Esophagus muscularis mucosa (tissue), 4 donors: ENCODE data around the gene FUT4.

Experiments used
- EP300 ChIP-seq: sonication (generic); formaldehyde crosslinking; IDR thresholded peaks from one replicate; pipeline ENCODE4 v1.6.1; 2017; ENCODE audit warnings: antibody characterized with exemption
- POLR2A ChIP-seq: fragments of 450-650 bp; IDR thresholded peaks from one replicate; pipeline ENCODE4 v1.6.1; 2017; ENCODE audit warnings: antibody characterized with exemption, moderate library complexity, mild to moderate bottlenecking, low read depth
- POLR2AphosphoS5 ChIP-seq, 2 donors: sonication (generic); formaldehyde crosslinking; IDR thresholded peaks; one replicate each; pipeline ENCODE4 v1.6.1; 2017; ENCODE audit warnings: antibody characterized with exemption in 2 of 2
- TF ChIP-seq, protein P1 (sequence below), 3 experiments: fragments of 200-600 bp in 2 of 3; fragments of 450-650 bp in 1 of 3; sonication (generic) in 2 of 3; IDR thresholded peaks; one replicate each; pipeline ENCODE4 v1.5.1; 2017 to 2019; ENCODE audit warnings: antibody characterized with exemption in 3 of 3, mild to moderate bottlenecking in 2 of 3, moderate library complexity in 1 of 3

- TF ChIP-seq, protein P1, sequence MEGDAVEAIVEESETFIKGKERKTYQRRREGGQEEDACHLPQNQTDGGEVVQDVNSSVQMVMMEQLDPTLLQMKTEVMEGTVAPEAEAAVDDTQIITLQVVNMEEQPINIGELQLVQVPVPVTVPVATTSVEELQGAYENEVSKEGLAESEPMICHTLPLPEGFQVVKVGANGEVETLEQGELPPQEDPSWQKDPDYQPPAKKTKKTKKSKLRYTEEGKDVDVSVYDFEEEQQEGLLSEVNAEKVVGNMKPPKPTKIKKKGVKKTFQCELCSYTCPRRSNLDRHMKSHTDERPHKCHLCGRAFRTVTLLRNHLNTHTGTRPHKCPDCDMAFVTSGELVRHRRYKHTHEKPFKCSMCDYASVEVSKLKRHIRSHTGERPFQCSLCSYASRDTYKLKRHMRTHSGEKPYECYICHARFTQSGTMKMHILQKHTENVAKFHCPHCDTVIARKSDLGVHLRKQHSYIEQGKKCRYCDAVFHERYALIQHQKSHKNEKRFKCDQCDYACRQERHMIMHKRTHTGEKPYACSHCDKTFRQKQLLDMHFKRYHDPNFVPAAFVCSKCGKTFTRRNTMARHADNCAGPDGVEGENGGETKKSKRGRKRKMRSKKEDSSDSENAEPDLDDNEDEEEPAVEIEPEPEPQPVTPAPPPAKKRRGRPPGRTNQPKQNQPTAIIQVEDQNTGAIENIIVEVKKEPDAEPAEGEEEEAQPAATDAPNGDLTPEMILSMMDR (IDR thresholded peaks at IDR 0.05) = no peak
- TF ChIP-seq POLR2A (no peak), EP300 (no peak), POLR2AphosphoS5 (IDR thresholded peaks at IDR 0.05) (no peak)
Observed at GRCh38 chr11:94511932-94512781, 31.6 kb upstream of the FUT4 start, which contains the start of gene C11orf97.
